HG03135 (cell line): ENCODE results near the gene SLC25A21.

ENCODE experiments used
- ATAC-seq: cut with Tn5 transposase; IDR thresholded peaks from one replicate; pipeline ENCODE4 v1.9.1; 2021; ENCODE audit warnings: mild to moderate bottlenecking, moderate library complexity; ENCODE audit not compliant: unreplicated experiment

SLC25A21 gene

DNA sequence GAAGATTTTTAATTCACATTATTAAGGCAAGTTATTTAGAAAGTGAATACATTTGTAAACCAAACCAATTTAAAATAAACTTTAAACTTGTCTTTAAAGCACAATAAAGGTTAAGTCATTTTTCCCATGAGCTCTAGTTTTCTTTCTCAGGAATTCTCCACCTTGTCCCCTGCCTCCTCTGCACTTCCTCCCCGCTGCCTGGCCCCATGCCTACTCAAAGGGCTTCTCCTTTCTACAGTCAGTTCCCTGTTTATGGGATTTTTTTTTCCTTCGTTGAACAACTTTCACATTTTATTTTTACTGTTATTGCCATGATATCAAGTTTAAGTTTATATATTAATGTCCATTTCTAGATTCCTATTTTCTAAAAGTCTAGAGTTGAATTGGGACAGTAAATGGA, 223.0 kb downstream of the SLC25A21 start:
- ATAC-seq: no peak

DNA sequence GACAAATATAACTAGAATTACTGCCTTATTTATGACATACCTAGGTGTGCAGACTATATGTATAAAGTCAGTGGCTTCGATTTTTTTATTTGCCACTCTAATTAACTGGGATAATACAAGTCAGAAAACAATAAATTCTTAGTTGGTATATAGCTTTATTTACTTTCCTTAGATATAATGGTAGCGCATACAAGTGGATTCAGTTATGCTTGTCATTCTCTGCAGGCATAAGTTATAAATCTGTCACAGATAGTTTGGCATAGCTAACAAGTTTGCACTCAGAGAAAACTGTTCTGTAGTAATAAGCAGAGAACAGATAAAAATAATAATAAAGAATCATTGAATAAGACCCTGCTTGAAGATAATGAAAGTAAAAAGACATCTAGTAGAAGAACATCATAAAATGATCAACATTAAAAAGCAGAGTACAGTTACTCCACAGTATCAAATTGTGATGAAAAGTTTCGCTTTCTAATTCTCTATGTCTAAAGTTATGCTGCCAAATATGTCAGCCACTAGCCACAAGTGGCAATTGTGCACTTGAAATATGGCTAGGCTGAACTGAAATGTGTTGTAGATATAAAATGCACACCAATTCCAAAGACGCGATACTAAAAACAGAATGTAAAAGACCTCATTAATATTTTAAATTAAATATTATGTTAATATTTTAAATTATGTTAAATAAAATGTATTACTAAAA, 224.1 kb downstream of the SLC25A21 start:
- ATAC-seq: no peak

DNA sequence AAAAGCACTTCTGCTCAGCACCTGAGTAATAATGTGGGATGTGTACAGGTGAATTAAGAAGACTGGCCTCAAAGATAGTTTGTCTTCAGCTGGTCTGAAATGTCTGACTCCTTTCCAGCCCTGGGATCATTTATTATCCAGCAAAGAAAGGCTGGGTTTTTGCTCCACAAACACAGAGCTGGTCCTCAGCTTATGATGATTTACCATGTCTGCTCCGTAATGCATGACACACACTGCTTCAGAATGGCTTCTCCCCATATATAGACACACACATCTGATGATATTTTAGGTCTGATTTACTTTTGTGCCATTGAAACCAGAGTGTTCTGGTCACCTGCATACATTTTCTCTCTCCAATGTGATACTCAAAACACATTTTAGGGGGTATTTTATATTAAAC, 225.0 kb downstream of the SLC25A21 start:
- ATAC-seq: no peak

DNA sequence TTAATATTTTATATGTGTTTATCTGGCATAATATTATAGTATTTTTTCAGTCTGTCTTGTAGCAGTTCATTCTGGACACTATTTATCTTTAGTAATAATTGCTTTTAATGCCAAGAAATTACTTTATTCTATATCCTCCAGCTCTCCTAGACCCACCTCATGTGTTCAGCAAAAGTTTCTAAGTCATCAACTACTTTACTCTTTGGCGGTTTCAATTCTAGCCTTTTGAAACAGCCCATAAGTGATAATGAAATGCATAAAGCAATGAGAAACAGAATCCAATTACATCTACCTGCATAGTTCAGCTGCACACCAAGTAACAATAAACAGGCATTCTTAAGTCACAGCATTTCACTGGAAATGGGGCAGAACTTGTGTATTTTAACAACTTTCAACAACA, 225.5 kb downstream of the SLC25A21 start:
- no peak for ATAC-seq

DNA sequence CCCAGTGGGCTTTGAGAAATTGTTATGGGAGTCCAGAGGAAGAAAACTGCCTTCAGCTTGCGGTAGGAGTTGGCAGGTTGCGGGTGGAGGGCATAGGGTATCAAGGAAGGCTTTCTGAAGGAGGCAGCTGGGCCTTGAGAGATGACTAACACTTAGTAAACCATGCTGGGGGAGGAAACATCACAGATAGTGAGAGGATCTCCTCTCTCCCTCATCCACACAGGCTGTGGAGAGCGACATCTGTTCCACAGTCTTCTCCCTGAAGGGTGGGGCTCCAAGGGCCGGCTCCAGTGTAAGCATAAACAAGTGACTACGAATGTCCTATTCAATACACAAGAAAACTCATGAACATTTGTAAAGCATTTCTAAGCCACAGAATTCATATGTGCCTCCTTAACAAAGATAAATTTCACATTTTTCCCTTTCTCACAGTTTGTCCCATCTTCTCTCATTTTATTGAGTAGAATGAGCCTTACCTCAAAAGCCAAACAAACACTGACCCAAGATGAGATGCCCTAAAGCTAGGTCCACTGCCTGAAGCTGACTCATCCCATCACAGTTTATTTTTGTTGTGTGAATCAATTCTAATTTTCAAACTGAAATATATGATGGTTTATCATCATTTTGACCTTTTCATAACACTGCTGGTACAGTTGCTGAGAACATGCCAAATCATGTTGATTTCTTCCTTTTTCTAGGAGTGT, 227.9 kb downstream of the SLC25A21 start:
- ATAC-seq: no peak

DNA sequence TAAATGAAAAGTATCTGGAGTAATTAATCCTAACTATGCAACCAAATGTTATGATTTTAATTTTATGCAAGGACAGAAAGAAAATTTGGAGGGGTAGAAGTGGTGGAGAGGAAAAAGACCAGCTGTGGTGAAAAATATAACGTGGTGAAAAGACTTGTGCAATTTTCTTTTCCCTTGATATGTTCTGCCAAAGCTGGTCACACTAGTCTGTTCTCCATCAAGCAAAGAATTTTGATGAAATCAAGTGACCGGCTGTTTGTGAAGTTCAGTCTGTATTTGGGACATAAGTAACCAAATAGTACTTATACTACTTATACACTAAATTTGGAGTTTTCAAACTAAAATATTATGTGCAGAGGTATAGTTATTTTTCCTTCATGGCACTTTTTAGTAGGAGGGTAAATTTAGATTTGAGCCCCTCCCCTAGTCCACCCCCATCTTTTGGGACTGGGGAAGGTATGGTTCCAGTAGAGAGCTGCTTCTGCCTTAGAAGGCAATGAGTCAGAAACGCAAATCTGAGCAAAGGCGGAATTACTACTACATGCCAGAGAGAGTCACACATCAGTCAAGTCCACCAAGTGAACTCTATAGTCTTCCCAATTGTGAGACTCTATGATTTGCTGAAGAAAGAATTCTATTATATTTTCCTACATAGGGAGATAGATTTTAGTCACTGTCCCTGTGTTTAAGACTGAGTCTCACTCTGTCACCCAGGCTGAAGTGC, 229.7 kb downstream of the SLC25A21 start:
- ATAC-seq: no peak

DNA sequence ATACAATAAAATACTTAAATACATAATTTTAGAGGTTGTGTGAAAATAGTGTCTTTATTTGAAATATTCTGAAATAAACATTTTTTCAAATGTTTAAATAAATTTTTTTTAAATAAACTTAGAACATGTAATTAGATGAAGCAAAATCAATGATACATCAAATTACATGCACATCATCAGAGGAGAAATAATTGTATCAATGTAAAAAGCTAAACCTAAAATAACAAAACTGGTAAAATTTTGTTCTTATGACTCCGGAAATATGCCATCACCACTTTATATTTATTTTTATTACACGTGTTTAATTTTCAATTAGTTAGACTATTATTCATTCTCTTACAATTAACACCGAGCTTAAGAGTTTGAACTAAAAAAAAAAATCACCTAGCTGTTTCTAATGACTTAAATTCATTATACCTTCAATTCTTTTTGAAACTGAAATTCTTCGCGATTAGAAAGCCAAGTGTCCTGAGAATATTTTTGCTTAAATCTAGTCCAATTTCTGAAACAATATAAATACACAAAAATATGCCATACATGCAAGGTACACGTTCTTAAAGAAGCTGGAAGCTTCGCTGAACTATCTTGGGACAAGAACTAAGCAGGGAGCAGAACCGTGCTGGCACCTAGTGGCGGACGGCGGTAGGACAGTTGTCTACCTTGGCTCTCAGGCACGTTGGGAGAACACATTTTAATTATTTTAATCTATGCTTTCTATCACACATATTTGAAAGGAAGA, 230.5 kb downstream of the SLC25A21 start:
- peak; percentile 71 for ATAC-seq

DNA sequence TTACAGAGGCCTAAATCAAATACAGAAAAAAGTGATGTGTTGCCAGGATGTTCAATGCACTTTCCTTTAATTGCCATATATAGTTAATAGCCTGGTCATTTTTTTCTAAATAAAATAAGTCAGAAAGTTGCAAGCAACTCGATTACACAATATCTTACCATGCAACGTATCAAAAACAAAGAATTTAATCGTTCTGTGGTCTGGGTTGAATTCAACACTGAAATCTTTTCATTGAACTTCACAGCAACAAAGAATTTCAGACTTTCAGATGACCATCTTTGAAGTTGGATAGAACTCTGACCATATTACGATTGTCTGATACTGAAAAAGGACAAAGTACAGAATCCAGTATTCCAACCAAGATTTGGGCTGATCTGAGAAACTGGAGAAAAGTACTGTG, 231.9 kb downstream of the SLC25A21 start:
- no peak for ATAC-seq

DNA sequence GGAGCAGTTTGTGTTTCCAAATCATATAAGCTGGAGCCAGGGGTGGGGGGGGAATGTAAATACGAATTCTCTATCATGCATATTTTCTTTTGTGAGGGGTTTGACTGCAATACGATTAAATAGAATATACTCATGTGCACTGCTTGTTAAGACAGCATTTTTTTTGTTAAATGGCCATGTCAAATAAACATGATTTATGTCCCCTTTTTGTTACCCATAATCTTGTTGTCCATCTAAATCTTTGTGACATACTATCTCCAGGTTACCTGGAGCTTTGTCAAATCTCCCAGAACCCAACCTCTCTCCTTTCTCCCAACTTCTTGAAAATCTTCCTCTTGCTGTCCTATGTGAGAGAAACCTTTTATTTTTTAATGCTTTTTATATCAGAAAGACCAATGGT, 233.1 kb downstream of the SLC25A21 start:
- ATAC-seq: no peak

DNA sequence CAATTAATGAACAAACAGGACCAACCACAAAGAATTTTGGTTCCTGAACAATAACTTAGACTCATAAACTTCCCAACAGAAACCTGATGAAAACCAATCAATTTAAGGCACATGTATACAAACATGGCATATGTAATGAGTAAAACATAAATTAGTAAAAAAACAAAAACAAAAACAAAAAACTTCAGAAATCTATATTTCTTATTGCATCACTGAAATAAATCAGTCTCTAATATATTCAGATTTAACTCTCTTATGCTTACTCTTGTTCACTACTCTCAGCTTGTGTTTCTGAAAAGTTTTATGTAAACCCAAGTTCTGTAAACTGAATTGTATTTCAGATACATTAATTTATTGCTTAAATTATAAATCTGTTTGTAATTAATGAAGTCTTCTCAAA, 233.7 kb downstream of the SLC25A21 start:
- no peak for ATAC-seq

DNA sequence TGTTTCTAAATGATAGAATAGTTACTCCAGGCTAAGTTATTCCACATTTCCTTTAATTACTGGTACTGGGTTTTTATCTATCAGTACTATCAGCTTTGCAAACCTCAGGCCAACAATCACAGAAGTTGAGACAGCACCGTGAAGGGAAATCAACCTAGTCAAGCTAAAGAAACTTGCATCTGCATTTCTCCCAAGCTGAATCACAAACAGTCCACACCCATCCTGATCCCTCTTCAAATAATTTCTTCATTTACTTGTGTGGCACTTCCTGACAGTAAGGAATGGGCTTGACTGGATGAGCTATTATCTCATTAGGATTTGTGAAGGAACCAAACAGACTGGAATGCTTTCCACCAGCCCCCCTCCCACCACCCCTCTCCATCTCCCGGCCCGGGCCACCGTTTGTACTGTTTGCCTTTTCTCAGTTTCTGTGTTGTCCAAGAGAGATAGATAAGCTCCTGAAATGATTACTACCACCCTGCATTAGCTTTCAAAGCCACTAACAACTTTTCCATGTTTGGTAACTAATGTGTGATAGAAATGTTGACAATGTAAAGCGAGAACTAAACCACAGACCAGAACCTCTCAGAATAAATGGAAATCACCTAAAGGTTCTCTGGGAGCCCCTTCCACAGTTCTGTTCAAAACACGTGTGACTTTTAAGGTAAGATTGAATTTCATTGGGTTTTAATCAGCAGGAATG, 236.3 kb downstream of the SLC25A21 start:
- no peak for ATAC-seq

DNA sequence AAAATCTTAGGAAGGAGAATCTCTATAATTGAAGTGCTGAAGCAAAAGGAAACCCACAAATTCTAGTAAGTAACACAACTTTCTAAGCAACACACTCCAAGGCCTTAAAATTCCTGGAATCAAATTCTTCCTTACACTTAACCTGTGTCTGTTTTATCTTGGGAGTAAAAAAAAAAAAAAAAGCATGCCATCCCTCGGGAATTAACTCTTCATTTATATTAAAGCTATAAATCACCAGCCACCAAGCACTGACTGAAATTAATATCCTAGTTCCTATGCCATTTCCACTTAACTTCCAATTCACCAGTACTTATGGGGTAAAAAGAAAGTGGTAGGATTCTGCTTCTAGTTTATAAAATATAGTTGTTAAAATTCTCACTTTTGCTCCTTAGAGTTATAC, 238.1 kb downstream of the SLC25A21 start:
- ATAC-seq: no peak

DNA sequence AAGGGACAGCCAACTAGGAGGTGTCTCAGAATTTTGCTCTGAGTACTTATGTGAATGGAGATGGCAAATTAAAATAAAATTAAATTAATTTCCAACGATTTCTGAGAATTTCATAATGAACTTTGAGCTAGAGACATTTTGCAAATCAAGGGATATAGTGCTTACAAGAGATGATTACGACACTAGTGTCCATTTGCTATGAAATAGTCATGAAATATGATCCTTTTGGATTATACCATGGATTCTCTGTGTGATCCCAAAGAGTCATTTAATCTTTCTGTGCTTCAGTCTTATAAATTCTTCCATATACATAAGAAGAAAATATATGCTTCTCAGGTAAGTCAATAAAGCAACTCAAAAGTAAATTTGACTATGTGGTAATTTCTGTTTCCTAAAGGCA, 240.6 kb downstream of the SLC25A21 start:
- ATAC-seq: no peak

DNA sequence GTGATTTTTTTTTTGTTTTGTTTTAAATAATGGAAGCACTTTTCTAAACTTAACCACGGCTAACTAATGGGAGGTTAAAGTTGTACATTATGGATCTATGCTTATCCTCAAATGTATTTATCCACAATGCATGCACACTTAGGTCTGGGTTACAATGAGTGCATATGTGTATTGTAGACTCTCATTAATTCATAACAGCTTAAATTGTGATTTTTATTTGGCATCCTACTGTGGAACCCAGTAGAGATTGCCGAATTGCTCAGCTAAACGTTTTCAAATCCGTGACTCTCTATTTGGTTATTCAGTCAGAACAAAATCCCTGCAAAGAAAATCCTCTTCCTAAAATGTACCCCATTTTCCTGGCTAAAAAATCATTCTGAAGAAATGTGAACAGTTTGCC, 244.0 kb downstream of the SLC25A21 start:
- ATAC-seq: no peak

DNA sequence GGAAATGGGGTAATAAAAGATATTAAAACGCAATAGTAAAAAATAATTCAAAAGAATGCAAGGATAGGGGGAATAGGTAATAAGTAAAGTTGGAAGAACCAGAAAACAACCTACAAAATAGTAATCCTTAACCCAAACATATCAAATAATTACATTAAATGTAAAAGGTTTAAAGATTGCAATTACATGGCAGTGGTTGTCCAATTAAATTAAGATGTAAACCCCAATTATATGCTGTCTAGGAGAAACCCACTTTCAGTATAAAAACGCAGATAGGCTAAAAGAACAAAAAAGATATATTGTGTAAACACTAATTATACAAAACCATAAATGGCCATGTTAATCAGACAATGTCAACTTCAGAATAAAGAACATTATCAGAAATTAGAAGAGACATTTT, 247.3 kb downstream of the SLC25A21 start:
- ATAC-seq: no peak

DNA sequence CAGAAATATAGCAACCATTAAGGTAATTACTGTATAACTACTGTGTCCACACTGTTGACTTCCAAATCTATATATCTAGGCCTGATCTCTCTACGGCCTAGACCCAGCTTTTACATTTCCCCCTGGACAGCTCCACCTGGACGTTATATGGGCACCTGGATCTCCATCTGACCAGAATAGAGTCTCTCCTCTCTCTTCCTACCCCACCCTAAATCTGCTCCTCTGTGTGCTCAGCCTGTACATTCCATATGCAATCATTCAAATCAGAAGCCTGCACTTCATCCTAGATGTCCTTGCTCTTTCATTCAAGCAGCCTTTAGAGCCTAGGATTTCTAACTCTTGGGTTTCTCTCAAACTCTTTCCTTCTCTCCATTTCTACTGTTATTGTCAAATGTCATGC, 255.7 kb downstream of the SLC25A21 start:
- no peak for ATAC-seq

DNA sequence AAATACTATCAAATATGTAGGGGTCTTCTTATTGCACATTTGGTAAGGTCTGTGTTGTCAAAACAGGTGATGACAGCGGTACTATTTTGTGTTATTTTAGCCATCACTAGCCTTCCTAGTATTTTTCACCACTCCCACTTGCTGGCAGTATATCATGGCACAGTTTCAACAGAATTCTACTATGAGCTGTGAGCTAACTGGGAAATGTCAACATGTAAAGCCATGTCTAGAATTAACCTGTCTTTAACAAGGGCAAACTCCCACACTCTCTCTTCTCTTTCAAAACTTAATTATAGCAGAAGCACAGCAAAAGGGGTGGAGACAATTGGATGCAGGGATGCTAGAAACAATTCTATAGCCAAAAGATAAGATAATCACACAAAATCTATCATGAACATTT, 257.3 kb downstream of the SLC25A21 start:
- no peak for ATAC-seq

DNA sequence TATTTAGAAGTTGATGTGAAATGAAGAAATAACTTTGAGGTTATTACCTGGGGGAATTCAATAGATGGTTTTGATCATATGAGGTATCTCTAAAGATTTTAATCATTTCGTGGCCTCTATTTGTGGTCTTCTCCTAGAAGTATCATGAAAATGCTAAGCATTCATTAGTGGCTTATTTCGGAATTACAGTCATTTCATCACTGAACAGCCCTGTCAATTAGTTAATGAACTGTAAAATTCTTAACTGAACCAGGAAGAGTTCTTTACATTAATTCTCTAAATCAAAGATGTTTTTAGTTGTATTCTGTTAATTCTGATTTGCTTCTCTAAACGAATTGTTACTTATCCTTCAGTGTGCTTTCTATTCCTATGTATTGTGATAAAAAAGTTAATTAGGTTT, 261.8 kb downstream of the SLC25A21 start:
- no peak for ATAC-seq

DNA sequence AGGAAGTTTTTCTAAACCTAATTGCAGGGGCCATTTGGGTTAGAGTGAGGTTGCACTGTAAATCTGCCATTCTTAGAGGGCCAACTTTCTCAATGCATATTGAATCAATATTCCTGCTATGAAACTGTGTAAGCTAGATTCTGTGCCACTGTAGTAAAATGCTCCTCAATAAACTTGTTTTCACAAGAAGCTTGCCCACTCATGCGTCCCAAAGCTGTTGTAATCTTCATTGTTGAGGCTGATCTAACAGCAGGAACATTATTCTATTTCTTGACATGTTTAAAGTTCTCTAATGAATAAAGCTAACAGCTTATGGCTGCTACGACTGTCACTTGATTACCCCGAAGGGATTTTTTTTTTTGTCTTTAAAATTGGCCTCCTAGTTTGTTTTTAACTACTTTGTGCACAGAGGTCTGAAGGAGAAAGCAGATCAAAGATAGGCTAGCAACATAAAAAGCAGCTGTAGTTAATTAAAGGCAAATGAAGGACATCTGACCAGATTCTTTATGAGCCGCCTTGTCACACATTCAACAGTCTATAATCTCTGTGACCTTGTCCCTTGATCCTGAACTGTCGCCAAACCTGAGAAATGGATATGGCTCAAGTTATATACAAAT, 267.0 kb downstream of the SLC25A21 start:
- no peak for ATAC-seq

DNA sequence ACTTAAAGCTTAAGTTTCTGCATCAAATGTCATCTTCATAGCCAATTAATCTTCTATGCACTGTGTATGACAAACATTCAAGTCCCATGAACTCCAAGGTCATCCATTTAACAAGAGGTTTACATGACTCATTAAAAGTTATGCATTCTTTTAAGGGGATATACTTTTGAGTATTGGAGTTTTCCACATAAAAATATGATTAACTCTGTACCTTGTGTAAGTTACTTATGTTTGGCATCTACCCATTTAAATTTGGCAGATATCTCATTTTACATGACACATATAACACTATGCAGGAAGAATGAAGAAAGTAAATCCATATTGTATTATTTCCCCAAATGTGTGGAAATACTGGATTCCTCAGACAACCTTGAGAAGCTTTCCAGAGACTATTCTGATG, 270.5 kb downstream of the SLC25A21 start:
- ATAC-seq: no peak
